HepG2 (cell line): ENCODE measurements around the gene IL3. TPM values are rescaled to one million over a fixed set of nuclear protein-coding genes. Genes with fewer than 3 reads are reported as not detected.

Experiments used
- CHD4 ChIP-seq: fragments of 200-600 bp; sonication (generic); IDR thresholded peaks from 2 replicates; pipeline ENCODE4 v1.7.0; 2017; ENCODE audit warnings: mild to moderate bottlenecking, low read length, borderline replicate concordance
- FOXK2 ChIP-seq: fragments of 450-650 bp; IDR thresholded peaks from 2 replicates; pipeline ENCODE4 v1.6.1; 2016
- FOXO1 ChIP-seq: sonication (generic); formaldehyde crosslinking; IDR thresholded peaks from 2 replicates; pipeline ENCODE4 v1.4.0; 2020; ENCODE audit warnings: missing genetic modification reagents
- IRX3 ChIP-seq: sonication (generic); formaldehyde crosslinking; IDR thresholded peaks from 2 replicates; pipeline ENCODE4 v1.8.1; 2023; ENCODE audit warnings: mild to moderate bottlenecking, low read depth, missing genetic modification reagents, borderline replicate concordance
- NFE2 ChIP-seq: sonication (generic); formaldehyde crosslinking; IDR thresholded peaks from 2 replicates; pipeline ENCODE4 v1.4.0; 2020; ENCODE audit warnings: missing genetic modification reagents
- SP140L ChIP-seq: sonication (generic); formaldehyde crosslinking; IDR thresholded peaks from 2 replicates; pipeline ENCODE4 v1.4.0; 2020; ENCODE audit warnings: missing genetic modification reagents, borderline replicate concordance
- SRY ChIP-seq: sonication (generic); formaldehyde crosslinking; IDR thresholded peaks from 2 replicates; pipeline ENCODE4 v1.8.0; 2022; ENCODE audit warnings: mild to moderate bottlenecking, missing genetic modification reagents
- ZNF20 ChIP-seq: sonication (generic); formaldehyde crosslinking; IDR thresholded peaks from 2 replicates; pipeline ENCODE4 v1.4.0; 2020; ENCODE audit warnings: mild to moderate bottlenecking, moderate library complexity, missing genetic modification reagents
- ZNF720 ChIP-seq: sonication (generic); formaldehyde crosslinking; IDR thresholded peaks from 2 replicates; pipeline ENCODE4 v1.4.0; 2020; ENCODE audit warnings: missing genetic modification reagents
- ZNF83 ChIP-seq: sonication (generic); formaldehyde crosslinking; IDR thresholded peaks from 2 replicates; pipeline ENCODE4 v1.4.0; 2020; ENCODE audit warnings: missing genetic modification reagents, mild to moderate bottlenecking, borderline replicate concordance
- polyA plus RNA-seq, 8 experiments: library from polyadenylated mRNA; depleted of rRNA in 3 of 8; stranded (reverse) in 7 of 8; unstranded in 1 of 8; fragments of >200 nt; fragmentation: Illumina TruSeq in 4 of 8; extraction: Trizol in 4 of 8; gene quantifications; 2 replicates each; pipeline versions ENCODE4 v1.2.1 to v1.2.3, GENCODE V29; 2011 to 2016; ENCODE audit warnings: low read depth in 4 of 8, missing spikeins in 1 of 8, mixed read lengths in 1 of 8; ENCODE audit not compliant: insufficient read depth in 1 of 8
- total RNA-seq, 5 experiments: library from RNA; depleted of rRNA; stranded (reverse); fragments of >200 nt; fragmentation: Illumina TruSeq; extraction: Trizol; gene quantifications; 2 replicates each; pipeline ENCODE4 v1.2.3, GENCODE V29; 2016; ENCODE audit warnings: low read depth in 1 of 5
- TF ChIP-seq, protein P1 (sequence below): IDR thresholded peaks from 2 replicates; pipeline ENCODE4 v1.6.1; 2018; ENCODE audit warnings: missing genetic modification reagents
- TF ChIP-seq, protein P2 (sequence below): sonication (generic); formaldehyde crosslinking; IDR thresholded peaks from 2 replicates; pipeline ENCODE4 v1.4.0; 2020; ENCODE audit warnings: missing genetic modification reagents
- TF ChIP-seq, protein P3 (sequence below): IDR thresholded peaks from 2 replicates; pipeline ENCODE4 v1.4.0; 2020; ENCODE audit warnings: mild to moderate bottlenecking, missing genetic modification reagents
- TF ChIP-seq, protein P4 (sequence below): sonication (generic); formaldehyde crosslinking; IDR thresholded peaks from one replicate; pipeline ENCODE4 v1.5.1; 2020; ENCODE audit warnings: mild to moderate bottlenecking, missing genetic modification reagents; ENCODE audit errors: not compliant biosample characterization

The IL3 gene
- total and polyA plus RNA-seq, 2 of the 13 experiments (the other 11 are each of a cell fraction or from before 2014, with no cell fraction given), result not detected

DNA sequence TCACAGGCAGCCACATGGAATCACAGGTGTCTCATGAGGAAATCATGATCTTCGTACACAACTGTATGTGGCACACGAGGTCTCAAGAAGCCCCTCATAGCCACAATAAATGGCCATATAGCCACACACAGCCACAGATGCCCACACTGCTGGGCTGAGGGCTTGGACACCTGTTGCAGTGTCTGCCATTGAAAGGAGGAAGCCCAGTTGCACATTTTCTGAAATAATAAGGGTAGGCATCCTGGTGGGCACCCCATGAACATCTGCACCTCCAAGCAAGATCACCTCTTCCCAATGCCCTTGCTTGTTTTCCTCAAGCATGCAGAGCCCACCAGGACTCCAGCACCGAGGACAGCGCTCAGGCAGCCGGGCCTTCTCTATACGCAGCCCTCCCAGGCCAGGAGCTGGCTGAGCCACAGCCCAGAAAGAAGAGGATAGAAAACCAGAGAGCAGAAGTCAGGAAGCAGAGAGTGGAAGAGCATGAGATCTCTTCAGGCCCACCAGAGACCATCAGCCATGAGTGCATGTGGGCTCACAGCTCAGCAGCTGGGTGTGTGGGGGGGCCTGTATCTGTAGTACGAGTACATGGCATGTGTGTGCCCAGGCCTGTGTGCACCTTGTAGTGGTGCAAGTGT lies 48.0 kb upstream of the IL3 start (continued):
- TF ChIP-seq, protein P1, sequence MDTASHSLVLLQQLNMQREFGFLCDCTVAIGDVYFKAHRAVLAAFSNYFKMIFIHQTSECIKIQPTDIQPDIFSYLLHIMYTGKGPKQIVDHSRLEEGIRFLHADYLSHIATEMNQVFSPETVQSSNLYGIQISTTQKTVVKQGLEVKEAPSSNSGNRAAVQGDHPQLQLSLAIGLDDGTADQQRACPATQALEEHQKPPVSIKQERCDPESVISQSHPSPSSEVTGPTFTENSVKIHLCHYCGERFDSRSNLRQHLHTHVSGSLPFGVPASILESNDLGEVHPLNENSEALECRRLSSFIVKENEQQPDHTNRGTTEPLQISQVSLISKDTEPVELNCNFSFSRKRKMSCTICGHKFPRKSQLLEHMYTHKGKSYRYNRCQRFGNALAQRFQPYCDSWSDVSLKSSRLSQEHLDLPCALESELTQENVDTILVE (CRISPR knock-in tag), result peak; percentile 69; the same call in 1 of the 2 replicates
- TF ChIP-seq ZNF720 (CRISPR knock-in tag) (no peak), IRX3 (CRISPR knock-in tag) (peak; percentile 87; the same call in 1 of the 2 replicates), CHD4 (no peak), SRY (peak; percentile 87; the same call in 1 of the 2 replicates), ZNF20 (CRISPR knock-in tag) (no peak), SP140L (peak; percentile 95; the same call in 1 of the 2 replicates), ZNF83 (CRISPR knock-in tag) (peak; percentile 95), NFE2 (CRISPR knock-in tag) (no peak), FOXK2 (no peak), FOXO1 (CRISPR knock-in tag) (peak; percentile 44; the same call in 1 of the 2 replicates)
- TF ChIP-seq, protein P2, sequence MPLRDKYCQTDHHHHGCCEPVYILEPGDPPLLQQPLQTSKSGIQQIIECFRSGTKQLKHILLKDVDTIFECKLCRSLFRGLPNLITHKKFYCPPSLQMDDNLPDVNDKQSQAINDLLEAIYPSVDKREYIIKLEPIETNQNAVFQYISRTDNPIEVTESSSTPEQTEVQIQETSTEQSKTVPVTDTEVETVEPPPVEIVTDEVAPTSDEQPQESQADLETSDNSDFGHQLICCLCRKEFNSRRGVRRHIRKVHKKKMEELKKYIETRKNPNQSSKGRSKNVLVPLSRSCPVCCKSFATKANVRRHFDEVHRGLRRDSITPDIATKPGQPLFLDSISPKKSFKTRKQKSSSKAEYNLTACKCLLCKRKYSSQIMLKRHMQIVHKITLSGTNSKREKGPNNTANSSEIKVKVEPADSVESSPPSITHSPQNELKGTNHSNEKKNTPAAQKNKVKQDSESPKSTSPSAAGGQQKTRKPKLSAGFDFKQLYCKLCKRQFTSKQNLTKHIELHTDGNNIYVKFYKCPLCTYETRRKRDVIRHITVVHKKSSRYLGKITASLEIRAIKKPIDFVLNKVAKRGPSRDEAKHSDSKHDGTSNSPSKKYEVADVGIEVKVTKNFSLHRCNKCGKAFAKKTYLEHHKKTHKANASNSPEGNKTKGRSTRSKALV (CRISPR knock-in tag), result 0 out of 2 replicates have a peak, but pooled peaks have one; percentile 62
- TF ChIP-seq, protein P3, sequence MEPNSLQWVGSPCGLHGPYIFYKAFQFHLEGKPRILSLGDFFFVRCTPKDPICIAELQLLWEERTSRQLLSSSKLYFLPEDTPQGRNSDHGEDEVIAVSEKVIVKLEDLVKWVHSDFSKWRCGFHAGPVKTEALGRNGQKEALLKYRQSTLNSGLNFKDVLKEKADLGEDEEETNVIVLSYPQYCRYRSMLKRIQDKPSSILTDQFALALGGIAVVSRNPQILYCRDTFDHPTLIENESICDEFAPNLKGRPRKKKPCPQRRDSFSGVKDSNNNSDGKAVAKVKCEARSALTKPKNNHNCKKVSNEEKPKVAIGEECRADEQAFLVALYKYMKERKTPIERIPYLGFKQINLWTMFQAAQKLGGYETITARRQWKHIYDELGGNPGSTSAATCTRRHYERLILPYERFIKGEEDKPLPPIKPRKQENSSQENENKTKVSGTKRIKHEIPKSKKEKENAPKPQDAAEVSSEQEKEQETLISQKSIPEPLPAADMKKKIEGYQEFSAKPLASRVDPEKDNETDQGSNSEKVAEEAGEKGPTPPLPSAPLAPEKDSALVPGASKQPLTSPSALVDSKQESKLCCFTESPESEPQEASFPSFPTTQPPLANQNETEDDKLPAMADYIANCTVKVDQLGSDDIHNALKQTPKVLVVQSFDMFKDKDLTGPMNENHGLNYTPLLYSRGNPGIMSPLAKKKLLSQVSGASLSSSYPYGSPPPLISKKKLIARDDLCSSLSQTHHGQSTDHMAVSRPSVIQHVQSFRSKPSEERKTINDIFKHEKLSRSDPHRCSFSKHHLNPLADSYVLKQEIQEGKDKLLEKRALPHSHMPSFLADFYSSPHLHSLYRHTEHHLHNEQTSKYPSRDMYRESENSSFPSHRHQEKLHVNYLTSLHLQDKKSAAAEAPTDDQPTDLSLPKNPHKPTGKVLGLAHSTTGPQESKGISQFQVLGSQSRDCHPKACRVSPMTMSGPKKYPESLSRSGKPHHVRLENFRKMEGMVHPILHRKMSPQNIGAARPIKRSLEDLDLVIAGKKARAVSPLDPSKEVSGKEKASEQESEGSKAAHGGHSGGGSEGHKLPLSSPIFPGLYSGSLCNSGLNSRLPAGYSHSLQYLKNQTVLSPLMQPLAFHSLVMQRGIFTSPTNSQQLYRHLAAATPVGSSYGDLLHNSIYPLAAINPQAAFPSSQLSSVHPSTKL (CRISPR knock-in tag), result peak; percentile 67
- TF ChIP-seq, protein P4, sequence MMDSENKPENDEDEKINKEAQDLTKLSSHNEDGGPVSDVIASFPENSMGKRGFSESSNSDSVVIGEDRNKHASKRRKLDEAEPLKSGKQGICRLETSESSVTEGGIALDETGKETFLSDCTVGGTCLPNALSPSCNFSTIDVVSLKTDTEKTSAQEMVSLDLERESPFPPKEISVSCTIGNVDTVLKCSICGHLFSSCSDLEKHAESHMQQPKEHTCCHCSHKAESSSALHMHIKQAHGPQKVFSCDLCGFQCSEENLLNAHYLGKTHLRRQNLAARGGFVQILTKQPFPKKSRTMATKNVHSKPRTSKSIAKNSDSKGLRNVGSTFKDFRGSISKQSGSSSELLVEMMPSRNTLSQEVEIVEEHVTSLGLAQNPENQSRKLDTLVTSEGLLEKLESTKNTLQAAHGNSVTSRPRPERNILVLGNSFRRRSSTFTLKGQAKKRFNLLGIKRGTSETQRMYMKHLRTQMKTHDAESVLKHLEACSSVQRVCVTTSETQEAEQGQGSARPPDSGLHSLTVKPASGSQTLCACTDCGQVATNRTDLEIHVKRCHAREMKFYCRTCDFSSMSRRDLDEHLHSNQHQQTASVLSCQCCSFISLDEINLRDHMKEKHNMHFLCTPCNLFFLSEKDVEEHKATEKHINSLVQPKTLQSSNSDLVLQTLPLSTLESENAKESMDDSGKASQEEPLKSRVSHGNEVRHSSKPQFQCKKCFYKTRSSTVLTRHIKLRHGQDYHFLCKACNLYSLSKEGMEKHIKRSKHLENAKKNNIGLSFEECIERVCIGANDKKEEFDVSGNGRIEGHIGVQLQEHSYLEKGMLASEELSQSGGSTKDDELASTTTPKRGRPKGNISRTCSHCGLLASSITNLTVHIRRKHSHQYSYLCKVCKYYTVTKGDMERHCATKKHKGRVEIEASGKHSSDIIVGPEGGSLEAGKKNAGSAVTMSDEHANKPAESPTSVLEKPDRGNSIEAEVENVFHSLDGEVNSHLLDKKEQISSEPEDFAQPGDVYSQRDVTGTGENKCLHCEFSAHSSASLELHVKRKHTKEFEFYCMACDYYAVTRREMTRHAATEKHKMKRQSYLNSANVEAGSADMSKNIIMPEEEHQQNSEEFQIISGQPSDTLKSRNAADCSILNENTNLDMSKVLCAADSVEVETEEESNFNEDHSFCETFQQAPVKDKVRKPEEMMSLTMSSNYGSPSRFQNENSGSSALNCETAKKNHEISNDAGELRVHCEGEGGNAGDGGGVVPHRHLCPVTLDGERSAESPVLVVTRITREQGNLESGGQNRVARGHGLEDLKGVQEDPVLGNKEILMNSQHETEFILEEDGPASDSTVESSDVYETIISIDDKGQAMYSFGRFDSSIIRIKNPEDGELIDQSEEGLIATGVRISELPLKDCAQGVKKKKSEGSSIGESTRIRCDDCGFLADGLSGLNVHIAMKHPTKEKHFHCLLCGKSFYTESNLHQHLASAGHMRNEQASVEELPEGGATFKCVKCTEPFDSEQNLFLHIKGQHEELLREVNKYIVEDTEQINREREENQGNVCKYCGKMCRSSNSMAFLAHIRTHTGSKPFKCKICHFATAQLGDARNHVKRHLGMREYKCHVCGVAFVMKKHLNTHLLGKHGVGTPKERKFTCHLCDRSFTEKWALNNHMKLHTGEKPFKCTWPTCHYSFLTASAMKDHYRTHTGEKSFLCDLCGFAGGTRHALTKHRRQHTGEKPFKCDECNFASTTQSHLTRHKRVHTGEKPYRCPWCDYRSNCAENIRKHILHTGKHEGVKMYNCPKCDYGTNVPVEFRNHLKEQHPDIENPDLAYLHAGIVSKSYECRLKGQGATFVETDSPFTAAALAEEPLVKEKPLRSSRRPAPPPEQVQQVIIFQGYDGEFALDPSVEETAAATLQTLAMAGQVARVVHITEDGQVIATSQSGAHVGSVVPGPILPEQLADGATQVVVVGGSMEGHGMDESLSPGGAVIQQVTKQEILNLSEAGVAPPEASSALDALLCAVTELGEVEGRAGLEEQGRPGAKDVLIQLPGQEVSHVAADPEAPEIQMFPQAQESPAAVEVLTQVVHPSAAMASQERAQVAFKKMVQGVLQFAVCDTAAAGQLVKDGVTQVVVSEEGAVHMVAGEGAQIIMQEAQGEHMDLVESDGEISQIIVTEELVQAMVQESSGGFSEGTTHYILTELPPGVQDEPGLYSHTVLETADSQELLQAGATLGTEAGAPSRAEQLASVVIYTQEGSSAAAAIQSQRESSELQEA (CRISPR knock-in tag), result peak; percentile 34
